ENCODE data around the gene MDN1.
"Not testable (repeated sequence)": the region's sequence is repeated elsewhere in the genome, so short reads cannot be mapped to it uniquely, and the experiment has no call there.

The MDN1 gene

GRCh38 chr6:89813422-89813821 lies 6.2 kb downstream of the MDN1 start:
- DNase-seq (ENCODE audit: low read depth, low spot score) = not testable (repeated sequence)

GRCh38 chr6:89807581-89807980 lies 12.0 kb downstream of the MDN1 start:
- DNase-seq (ENCODE audit: low read depth, low spot score) = no peak

GRCh38 chr6:89805814-89806371 lies 13.7 kb downstream of the MDN1 start:
- DNase-seq (ENCODE audit: low read depth, low spot score) = no peak

GRCh38 chr6:89803271-89803670 lies 16.3 kb downstream of the MDN1 start:
- no peak for DNase-seq (ENCODE audit: low read depth, low spot score)

GRCh38 chr6:89799756-89800155 lies 19.8 kb downstream of the MDN1 start:
- no peak for DNase-seq (ENCODE audit: low read depth, low spot score)

- DNase-seq (ENCODE audit: low read depth, low spot score) = no peak
These were observed 20.5 kb downstream of the MDN1 start for GRCh38 chr6:89799096-89799495.

- DNase-seq (ENCODE audit: low read depth, low spot score) = no peak
These were observed 22.3 kb downstream of the MDN1 start for GRCh38 chr6:89797317-89797716.

GRCh38 chr6:89794324-89794723 lies 25.3 kb downstream of the MDN1 start:
- no peak for DNase-seq (ENCODE audit: low read depth, low spot score)

- DNase-seq (ENCODE audit: low read depth, low spot score) = no peak
These were observed 26.0 kb downstream of the MDN1 start for GRCh38 chr6:89793586-89793985.

- no peak for DNase-seq (ENCODE audit: low read depth, low spot score)
These were observed 26.7 kb downstream of the MDN1 start for GRCh38 chr6:89792881-89793280.

GRCh38 chr6:89790403-89790802 lies 29.2 kb downstream of the MDN1 start:
- no peak for DNase-seq (ENCODE audit: low read depth, low spot score)

GRCh38 chr6:89789980-89790379 lies 29.6 kb downstream of the MDN1 start:
- DNase-seq (ENCODE audit: low read depth, low spot score) = no peak

- DNase-seq (ENCODE audit: low read depth, low spot score) = no peak
These were observed 31.8 kb downstream of the MDN1 start for GRCh38 chr6:89787660-89788328.

GRCh38 chr6:89786970-89787369 lies 32.6 kb downstream of the MDN1 start:
- no peak for DNase-seq (ENCODE audit: low read depth, low spot score)

- no peak for DNase-seq (ENCODE audit: low read depth, low spot score)
These were observed 34.8 kb downstream of the MDN1 start for GRCh38 chr6:89784838-89785237.

GRCh38 chr6:89783293-89783692 lies 36.3 kb downstream of the MDN1 start:
- DNase-seq (ENCODE audit: low read depth, low spot score) = not testable (repeated sequence)

GRCh38 chr6:89782222-89782621 lies 37.4 kb downstream of the MDN1 start:
- DNase-seq (ENCODE audit: low read depth, low spot score) = no peak

- no peak for DNase-seq (ENCODE audit: low read depth, low spot score)
These were observed 38.2 kb downstream of the MDN1 start for GRCh38 chr6:89781070-89782034.

- no peak for DNase-seq (ENCODE audit: low read depth, low spot score)
These were observed 42.1 kb downstream of the MDN1 start for GRCh38 chr6:89777455-89777854.

GRCh38 chr6:89776583-89777233 lies 42.9 kb downstream of the MDN1 start:
- no peak for DNase-seq (ENCODE audit: low read depth, low spot score)

- DNase-seq (ENCODE audit: low read depth, low spot score) = no peak
These were observed 44.4 kb downstream of the MDN1 start for GRCh38 chr6:89775150-89775549.

- no peak for DNase-seq (ENCODE audit: low read depth, low spot score)
These were observed 50.0 kb downstream of the MDN1 start for GRCh38 chr6:89769572-89769971.
